ENCODE measurements around the gene SEPTIN5. TPM values are rescaled to one million over a fixed set of nuclear protein-coding genes. Genes with fewer than 3 reads are reported as not detected.

Gene SEPTIN5
- total and polyA plus RNA-seq, 9 of the 15 experiments (the other 6 are each of a cell fraction or from before 2014, with no cell fraction given), result 0.03 to 195 (median 119) TPM

DNA sequence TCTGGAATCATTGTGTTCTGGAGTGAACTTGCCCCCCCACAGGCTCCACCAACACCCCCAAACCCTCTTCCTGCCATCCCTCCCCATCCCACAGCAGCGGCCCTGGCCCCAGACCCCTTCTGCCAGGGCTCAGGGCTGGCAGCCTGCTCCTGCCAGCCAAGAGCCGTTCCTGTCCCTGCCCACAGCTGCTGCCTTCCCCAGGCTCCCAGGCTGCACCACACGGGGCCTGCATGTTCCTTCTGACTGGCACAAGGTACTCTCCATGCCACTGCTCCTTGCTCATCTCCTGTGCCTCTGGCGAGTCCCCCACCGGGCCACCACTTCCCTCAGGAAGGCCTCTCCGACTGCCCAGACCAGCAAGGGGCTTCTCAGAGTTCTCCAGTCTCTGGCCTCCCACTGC lies 14.0 kb downstream of the SEPTIN5 start:
- ChIA-PET CTCF (ENCODE audit: low intra/inter-chr PET ratio) (interaction anchor here (0.6 to 5.6 kb wide), 3 partner anchors 98 to 220 kb away, joined by 4 to 156 read pairs (median 4); no protein-coding TSS in a partner anchor), POLR2A (interaction anchor here (0.6 to 0.8 kb wide), 2 partner anchors 16 to 213 kb away, joined by 3 read pairs; partner anchors contain the start of genes COMT and TXNRD2)
- no TSS peak for BruUV-seq (replicated peaks)
- H3K79me2 ChIP-seq (ENCODE audit: control insufficient read depth, insufficient read depth, low read length), result peaks cover 15% of the 10 kb centered on the region; the same call in 2 of the 3 replicates
- no peaks in the 10 kb centered on the region; a peak in 1 of 5 replicates for H3K27me3 ChIP-seq (ENCODE audit: control insufficient read depth in 2 of 2, insufficient read depth in 2 of 2, low read length in 2 of 2)
- in situ Hi-C loops (cut with MboI) (loop anchor here (10.0 kb wide), 1 partner anchor 387 kb away; the partner anchor contains the start of genes RANBP1 and TRMT2A), intact Hi-C loops (cut with micrococcal nuclease) (no loop called here)
- 0 out of 2 replicates have a peak, but pooled peaks cover 2% of the 10 kb centered on the region for H3K9me3 ChIP-seq (replicated peaks; ENCODE audit: control insufficient read depth, insufficient read depth, low read depth, low read length)
- H3K9ac ChIP-seq (ENCODE audit: insufficient read depth in 1 of 2, low read depth in 2 of 2, low read length in 2 of 2), result peak overlapping the region in 1 of 2 experiments; percentile 72; a peak in 1 of 4 replicates
- H3K36me3 ChIP-seq (ENCODE audit: control insufficient read depth, insufficient read depth, low read length), result peaks cover 7% of the 10 kb centered on the region
- DNase-seq (ENCODE audit: extremely low read depth in 1 of 4, low spot score in 3 of 4) (no peak), FAIRE-seq (no peak), ATAC-seq (no peak)
- no peak overlapping the region for H3K27ac ChIP-seq (ENCODE audit: extremely low read depth, low read depth, low read length)
- H3K4me1 ChIP-seq (replicated peaks in 1 of 2; ENCODE audit: control insufficient read depth in 2 of 2, insufficient read depth in 2 of 2, low read length in 2 of 2), result peaks cover 20 to 75% of the 10 kb centered on the region in 2 experiments
- H3K4me3 ChIP-seq, result no peak overlapping the region
- WGBS (ENCODE audit: insufficient coverage, low coverage, missing lambda C conversion rate), result 73% methylated on average over 6 of the region's 6 CpGs
- peaks cover 2% of the 10 kb centered on the region for H3K9me1 ChIP-seq (ENCODE audit: control insufficient read depth, insufficient read depth, low read length)
- H4K20me1 ChIP-seq (replicated peaks; ENCODE audit: control insufficient read depth, insufficient read depth, low read length), result peaks cover 12% of the 10 kb centered on the region; the same call in 1 of the 2 replicates
- no peak overlapping the region for H3K4me2 ChIP-seq (ENCODE audit: insufficient read depth, low read length)
- H2AFZ ChIP-seq (ENCODE audit: low read depth, low read length), result no peak overlapping the region
- no peak for TF ChIP-seq TAF9B (IDR thresholded peaks at IDR 0.05; ENCODE audit: partially characterized antibody)
- TF ChIP-seq GATAD2A (IDR thresholded peaks at IDR 0.05), result no peak
- peak in 1 of 2 experiments; percentile 9; a peak in 1 of 4 replicates for TF ChIP-seq MAZ (CRISPR knock-in tag; conservative IDR thresholded peaks at IDR 0.05 in 1 of 2, IDR thresholded peaks at IDR 0.05 in 1 of 2)
- TF ChIP-seq ZNF717 (CRISPR knock-in tag; IDR thresholded peaks at IDR 0.05), result no peak
- peak; percentile 31; the same call in 1 of the 2 replicates for TF ChIP-seq HOMEZ (CRISPR knock-in tag; IDR thresholded peaks at IDR 0.05)
- 0 out of 2 replicates have a peak, but pooled peaks have one; percentile 3 for TF ChIP-seq POLR2G (IDR thresholded peaks at IDR 0.05; ENCODE audit: low read depth, low read length)
- no peak for TF ChIP-seq THRB (CRISPR knock-in tag; conservative IDR thresholded peaks at IDR 0.05)
- no peak for TF ChIP-seq RB1 (IDR thresholded peaks at IDR 0.05; ENCODE audit: low read depth)
- no peak for TF ChIP-seq THAP7 (CRISPR knock-in tag; IDR thresholded peaks at IDR 0.05)
- peak; percentile 66; the same call in 1 of the 2 replicates for TF ChIP-seq NR4A1 (CRISPR knock-in tag; IDR thresholded peaks at IDR 0.05)
- TF ChIP-seq NR4A1 (tag; IDR thresholded peaks at IDR 0.05), result no peak
- TF ChIP-seq EHMT2 (IDR thresholded peaks at IDR 0.05), result no peak
- peak; percentile 83; the same call in 1 of the 2 replicates for TF ChIP-seq ZNF695 (CRISPR knock-in tag; IDR thresholded peaks at IDR 0.05)
- TF ChIP-seq, protein P1, sequence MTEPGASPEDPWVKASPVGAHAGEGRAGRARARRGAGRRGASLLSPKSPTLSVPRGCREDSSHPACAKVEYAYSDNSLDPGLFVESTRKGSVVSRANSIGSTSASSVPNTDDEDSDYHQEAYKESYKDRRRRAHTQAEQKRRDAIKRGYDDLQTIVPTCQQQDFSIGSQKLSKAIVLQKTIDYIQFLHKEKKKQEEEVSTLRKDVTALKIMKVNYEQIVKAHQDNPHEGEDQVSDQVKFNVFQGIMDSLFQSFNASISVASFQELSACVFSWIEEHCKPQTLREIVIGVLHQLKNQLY (CRISPR knock-in tag; conservative IDR thresholded peaks at IDR 0.05), result 0 out of 4 replicates have a peak, but pooled peaks of 1 of the 2 experiments have one; percentile 4
- TF ChIP-seq, protein P2, sequence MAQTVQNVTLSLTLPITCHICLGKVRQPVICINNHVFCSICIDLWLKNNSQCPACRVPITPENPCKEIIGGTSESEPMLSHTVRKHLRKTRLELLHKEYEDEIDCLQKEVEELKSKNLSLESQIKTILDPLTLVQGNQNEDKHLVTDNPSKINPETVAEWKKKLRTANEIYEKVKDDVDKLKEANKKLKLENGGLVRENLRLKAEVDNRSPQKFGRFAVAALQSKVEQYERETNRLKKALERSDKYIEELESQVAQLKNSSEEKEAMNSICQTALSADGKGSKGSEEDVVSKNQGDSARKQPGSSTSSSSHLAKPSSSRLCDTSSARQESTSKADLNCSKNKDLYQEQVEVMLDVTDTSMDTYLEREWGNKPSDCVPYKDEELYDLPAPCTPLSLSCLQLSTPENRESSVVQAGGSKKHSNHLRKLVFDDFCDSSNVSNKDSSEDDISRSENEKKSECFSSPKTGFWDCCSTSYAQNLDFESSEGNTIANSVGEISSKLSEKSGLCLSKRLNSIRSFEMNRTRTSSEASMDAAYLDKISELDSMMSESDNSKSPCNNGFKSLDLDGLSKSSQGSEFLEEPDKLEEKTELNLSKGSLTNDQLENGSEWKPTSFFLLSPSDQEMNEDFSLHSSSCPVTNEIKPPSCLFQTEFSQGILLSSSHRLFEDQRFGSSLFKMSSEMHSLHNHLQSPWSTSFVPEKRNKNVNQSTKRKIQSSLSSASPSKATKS (CRISPR knock-in tag; IDR thresholded peaks at IDR 0.05), result no peak
- no peak for TF ChIP-seq PRMT5 (CRISPR knock-in tag; IDR thresholded peaks at IDR 0.05)
